Measurements from ENCODE around the gene IL36B. TPM values are rescaled to one million over a fixed set of nuclear protein-coding genes. Genes with fewer than 3 reads are reported as not detected.

Gene IL36B
- polyA plus RNA-seq, 1 donor (not counting 4 experiments of a cell fraction or from before 2014, with no cell fraction given): 0.21 TPM

- no peak for FAIRE-seq
- H3K9me1 ChIP-seq (ENCODE audit: control insufficient read depth, extremely low read depth, insufficient read depth, low read length): no peaks in the 10 kb centered on the region
- no peak for DNase-seq (ENCODE audit: low read depth, low spot score)
- no peaks in the 10 kb centered on the region for H4K20me1 ChIP-seq (ENCODE audit: control insufficient read depth, extremely low read depth, insufficient read depth, low read length)
- no peak for TF ChIP-seq EZH2 (IDR thresholded peaks at IDR 0.05; ENCODE audit: low read length)
- no peak for TF ChIP-seq CTCF (optimal IDR thresholded peaks at IDR 0.05 in 1 of 3, IDR thresholded peaks at IDR 0.05 in 1 of 3, conservative IDR thresholded peaks at IDR 0.05 in 1 of 3; ENCODE audit: extremely low read depth in 1 of 3, insufficient read depth in 2 of 3, low read length in 3 of 3)
- no peaks in the 10 kb centered on the region for H3K79me2 ChIP-seq (ENCODE audit: control insufficient read depth, insufficient read depth, low read length)
- dilution Hi-C loops (cut with MboI; ENCODE audit: extremely low pct_ligation_motif_present, low sequenced_read_pairs): no loop called here
- no peak overlapping the region for H3K4me3 ChIP-seq (ENCODE audit: control insufficient read depth in 2 of 3, extremely low read depth in 1 of 3, insufficient read depth in 2 of 3, low read depth in 1 of 3, low read length in 3 of 3)
- H3K36me3 ChIP-seq (ENCODE audit: control insufficient read depth in 2 of 2, extremely low read depth in 1 of 2, insufficient read depth in 2 of 2, low read length in 2 of 2): no peaks in the 10 kb centered on the region
- no peaks in the 10 kb centered on the region for H3K9me3 ChIP-seq (ENCODE audit: control insufficient read depth, low read depth, low read length)
- H3K9ac ChIP-seq (ENCODE audit: control insufficient read depth, extremely low read depth, insufficient read depth, low read length): no peak overlapping the region
- H2AFZ ChIP-seq (ENCODE audit: control insufficient read depth, low read length): no peak overlapping the region
- peaks cover 21% of the 10 kb centered on the region for H3K27me3 ChIP-seq (ENCODE audit: control insufficient read depth, extremely low read depth, insufficient read depth, low read length)
- H3K4me2 ChIP-seq (ENCODE audit: control insufficient read depth, extremely low read depth, insufficient read depth, low read depth, low read length): no peak overlapping the region
- no peak overlapping the region for H3K27ac ChIP-seq (ENCODE audit: control insufficient read depth, insufficient read depth, low read length)
- no peaks in the 10 kb centered on the region for H3K4me1 ChIP-seq (ENCODE audit: control insufficient read depth, extremely low read depth, insufficient read depth, low read length)
These were observed 24.6 kb downstream of the IL36B start for GRCh38 chr2:113028112-113028511.

GRCh38 chr2:113027691-113028090, 25.0 kb downstream of the IL36B start:
- Histone ChIP-seq H3K9me1 (ENCODE audit: control insufficient read depth, extremely low read depth, insufficient read depth, low read length) (no peaks in the 10 kb centered on the region), H3K4me3 (ENCODE audit: control insufficient read depth in 2 of 3, extremely low read depth in 1 of 3, insufficient read depth in 2 of 3, low read depth in 1 of 3, low read length in 3 of 3) (no peak overlapping the region), H3K9ac (ENCODE audit: control insufficient read depth, extremely low read depth, insufficient read depth, low read length) (no peak overlapping the region), H2AFZ (ENCODE audit: control insufficient read depth, low read length) (no peak overlapping the region), H3K27ac (ENCODE audit: control insufficient read depth, insufficient read depth, low read length) (no peak overlapping the region), H3K27me3 (ENCODE audit: control insufficient read depth, extremely low read depth, insufficient read depth, low read length) (peaks cover 21% of the 10 kb centered on the region), H3K4me2 (ENCODE audit: control insufficient read depth, extremely low read depth, insufficient read depth, low read depth, low read length) (no peak overlapping the region), H3K79me2 (ENCODE audit: control insufficient read depth, insufficient read depth, low read length) (no peaks in the 10 kb centered on the region), H3K4me1 (ENCODE audit: control insufficient read depth, extremely low read depth, insufficient read depth, low read length) (no peaks in the 10 kb centered on the region), H3K9me3 (ENCODE audit: control insufficient read depth, low read depth, low read length) (no peaks in the 10 kb centered on the region), H4K20me1 (ENCODE audit: control insufficient read depth, extremely low read depth, insufficient read depth, low read length) (no peaks in the 10 kb centered on the region), H3K36me3 (ENCODE audit: control insufficient read depth in 2 of 2, extremely low read depth in 1 of 2, insufficient read depth in 2 of 2, low read length in 2 of 2) (no peaks in the 10 kb centered on the region)
- FAIRE-seq (no peak), DNase-seq (ENCODE audit: low read depth, low spot score) (no peak)
- TF ChIP-seq EZH2 (IDR thresholded peaks at IDR 0.05; ENCODE audit: low read length) (no peak), CTCF (optimal IDR thresholded peaks at IDR 0.05 in 1 of 3, IDR thresholded peaks at IDR 0.05 in 1 of 3, conservative IDR thresholded peaks at IDR 0.05 in 1 of 3; ENCODE audit: extremely low read depth in 1 of 3, insufficient read depth in 2 of 3, low read length in 3 of 3) (no peak)
- dilution Hi-C loops (cut with MboI; ENCODE audit: extremely low pct_ligation_motif_present, low sequenced_read_pairs): no loop called here
